H9 (cell line): Measurements from ENCODE around the gene GFPT1. TPM values are rescaled to one million over a fixed set of nuclear protein-coding genes. Genes with fewer than 3 reads are reported as not detected.

Experiments used
- DNase-seq: peaks from one replicate; pipeline ENCODE4 v3.0.0-alpha.2; 2017
- H2AFZ ChIP-seq: one replicate; pipeline ENCODE4 v1.6.1; 2013; ENCODE audit warnings: mild to moderate bottlenecking, low read length, control low read depth, moderate library complexity
- H2AK5ac ChIP-seq: 2 replicates; pipeline ENCODE4 v1.6.1; 2013; ENCODE audit warnings: low read length, control low read depth, mixed read lengths; ENCODE audit not compliant: insufficient read length
- H2BK120ac ChIP-seq: one replicate; pipeline ENCODE4 v1.6.1; 2013; ENCODE audit warnings: low read depth, mild to moderate bottlenecking, low read length, control low read depth, inconsistent platforms; ENCODE audit not compliant: poor library complexity, severe bottlenecking
- H2BK12ac ChIP-seq: 2 replicates; pipeline ENCODE4 v1.6.1; 2013; ENCODE audit warnings: low read length, control low read depth, mixed read lengths, low read depth; ENCODE audit not compliant: insufficient read length
- H2BK15ac ChIP-seq: 2 replicates; pipeline ENCODE4 v1.6.1; 2013; ENCODE audit warnings: low read depth, low read length, control low read depth
- H2BK20ac ChIP-seq: one replicate; pipeline ENCODE4 v1.6.1; 2013; ENCODE audit warnings: low read depth, mild to moderate bottlenecking, low read length, control low read depth, inconsistent platforms; ENCODE audit not compliant: poor library complexity, severe bottlenecking
- H2BK5ac ChIP-seq: 2 replicates; pipeline ENCODE4 v1.6.1; 2013; ENCODE audit warnings: low read length, control low read depth, mixed read lengths; ENCODE audit not compliant: insufficient read length
- H3K14ac ChIP-seq: 2 replicates; pipeline ENCODE4 v1.6.1; 2013; ENCODE audit warnings: low read length, control low read depth; ENCODE audit not compliant: insufficient read depth
- H3K18ac ChIP-seq: 2 replicates; pipeline ENCODE4 v1.6.1; 2013; ENCODE audit warnings: low read depth, mild to moderate bottlenecking, mixed read lengths, low read length, control low read depth; ENCODE audit not compliant: insufficient read length
- H3K23ac ChIP-seq: 2 replicates; pipeline ENCODE4 v1.6.1; 2013; ENCODE audit warnings: low read length, control low read depth, mixed read lengths, low read depth; ENCODE audit not compliant: insufficient read length
- H3K23me2 ChIP-seq: 2 replicates; pipeline ENCODE4 v1.6.1; 2013; ENCODE audit warnings: low read depth, mild to moderate bottlenecking, mixed read lengths, low read length, control low read depth; ENCODE audit not compliant: insufficient read length, poor library complexity, severe bottlenecking
- H3K27ac ChIP-seq: 2 replicates; pipeline ENCODE4 v1.5.1; 2013; ENCODE audit warnings: low read length, control low read depth, mixed read lengths, low read depth; ENCODE audit not compliant: insufficient read length
- H3K27me3 ChIP-seq: 2 replicates; pipeline ENCODE4 v1.6.1; 2013; ENCODE audit warnings: low read length, control low read depth, inconsistent platforms; ENCODE audit not compliant: insufficient read depth
- H3K4ac ChIP-seq: 2 replicates; pipeline ENCODE4 v1.6.1; 2013; ENCODE audit warnings: low read depth, mild to moderate bottlenecking, control low read depth, inconsistent platforms, low read length, moderate library complexity
- H3K4me1 ChIP-seq: 2 replicates; pipeline ENCODE4 v1.6.1; 2013; ENCODE audit warnings: low read length, control low read depth, inconsistent platforms; ENCODE audit not compliant: insufficient read depth
- H3K4me2 ChIP-seq: 2 replicates; pipeline ENCODE4 v1.6.1; 2013; ENCODE audit warnings: low read length, control low read depth, mixed read lengths; ENCODE audit not compliant: insufficient read length, insufficient read depth
- H3K56ac ChIP-seq: 2 replicates; pipeline ENCODE4 v1.6.1; 2013; ENCODE audit warnings: low read depth, mild to moderate bottlenecking, mixed read lengths, low read length, control low read depth; ENCODE audit not compliant: insufficient read length
- H3K79me1 ChIP-seq: 2 replicates; pipeline ENCODE4 v1.6.1; 2013; ENCODE audit warnings: low read depth, mild to moderate bottlenecking, moderate library complexity, low read length, control low read depth, inconsistent platforms; ENCODE audit not compliant: insufficient read depth, poor library complexity, severe bottlenecking
- H3K79me2 ChIP-seq: 2 replicates; pipeline ENCODE4 v1.6.1; 2013; ENCODE audit warnings: low read length, control low read depth, inconsistent platforms; ENCODE audit not compliant: insufficient read depth
- H3K9ac ChIP-seq: 2 replicates; pipeline ENCODE4 v1.6.1; 2013; ENCODE audit warnings: low read length, control low read depth, mixed read lengths; ENCODE audit not compliant: insufficient read length; ENCODE audit errors: extremely low read depth
- H3K9me3 ChIP-seq: one replicate; pipeline ENCODE4 v1.6.1; 2013; ENCODE audit warnings: low read depth, low read length, inconsistent platforms; ENCODE audit not compliant: control insufficient read depth
- H3T11ph ChIP-seq: one replicate; pipeline ENCODE4 v1.6.1; 2013; ENCODE audit warnings: mild to moderate bottlenecking, low read length, control low read depth, inconsistent platforms
- H4K20me1 ChIP-seq: one replicate; pipeline ENCODE4 v1.6.1; 2013; ENCODE audit not compliant: control insufficient read depth, insufficient read length, insufficient read depth
- H4K5ac ChIP-seq: 2 replicates; pipeline ENCODE4 v1.6.1; 2013; ENCODE audit warnings: low read depth, mild to moderate bottlenecking, mixed read lengths, low read length, control low read depth; ENCODE audit not compliant: insufficient read length
- H4K8ac ChIP-seq: replicated peaks from 2 replicates; pipeline ENCODE4 v1.6.1; 2013; ENCODE audit warnings: low read length, control low read depth, mixed read lengths, low read depth; ENCODE audit not compliant: insufficient read length
- H4K91ac ChIP-seq: 2 replicates; pipeline ENCODE4 v1.6.1; 2013; ENCODE audit warnings: low read depth, mild to moderate bottlenecking, moderate library complexity, mixed read lengths, low read length, control low read depth; ENCODE audit not compliant: insufficient read length
- H3K27ac Mint-ChIP-seq, 3 experiments: 2 replicates in 2 of 3; 3 replicates in 1 of 3; pipeline ENCODE4 v1.8.0; 2020 to 2021; ENCODE audit warnings: mixed read lengths in 3 of 3, mild to moderate bottlenecking in 1 of 3, moderate library complexity in 1 of 3
- H3K27me3 Mint-ChIP-seq: 2 replicates; pipeline ENCODE4 v1.8.0; 2021; ENCODE audit warnings: low read depth, mild to moderate bottlenecking, moderate library complexity, mixed read lengths
- H3K36me3 Mint-ChIP-seq, 3 experiments: 2 replicates in 2 of 3; 3 replicates in 1 of 3; pipeline ENCODE4 v1.8.0; 2020 to 2021; ENCODE audit warnings: low read depth in 3 of 3, mixed read lengths in 3 of 3; ENCODE audit not compliant: insufficient read depth in 1 of 3
- H3K4me1 Mint-ChIP-seq, 2 experiments: 2 replicates each; pipeline ENCODE4 v1.8.0; 2020; ENCODE audit warnings: mixed read lengths in 2 of 2
- H3K4me3 Mint-ChIP-seq, 2 experiments: 2 replicates in 1 of 2; 3 replicates in 1 of 2; pipeline ENCODE4 v1.8.0; 2020 to 2021; ENCODE audit warnings: mild to moderate bottlenecking in 2 of 2, mixed read lengths in 2 of 2, moderate library complexity in 1 of 2
- H3K9me3 Mint-ChIP-seq, 2 experiments: 2 replicates in 1 of 2; 3 replicates in 1 of 2; pipeline ENCODE4 v1.8.0; 2020; ENCODE audit warnings: mild to moderate bottlenecking in 2 of 2, mixed read lengths in 2 of 2, moderate library complexity in 1 of 2
- CTCF ChIP-seq: fragments of 200-600 bp; sonication (generic); conservative IDR thresholded peaks from 3 replicates; pipeline ENCODE4 v1.8.0; 2021; ENCODE audit warnings: antibody characterized with exemption, mild to moderate bottlenecking
- WGBS: extraction: QIAGEN DNeasy Blood & Tissue Kit; methylation state at CpG from one replicate; pipeline ENCODE4 v1.1.7; 2013; ENCODE audit warnings: missing lambda C conversion rate, low lambda C conversion rate, mixed read lengths; ENCODE audit not compliant: insufficient read length; ENCODE audit errors: extremely low coverage; 5-methylcytosine and 5-hydroxymethylcytosine counted together
- total RNA-seq: library from RNA; stranded (reverse); gene quantifications from 2 replicates; pipeline ENCODE4 v1.2.1, GENCODE V29; 2021

GFPT1 gene
- total RNA-seq, 1 experiment from 2014 or later: 84.4 TPM

- H2BK120ac ChIP-seq: no peak overlapping the region
- no peak overlapping the region for H3K4me2 ChIP-seq
- no peaks in the 10 kb centered on the region for H4K20me1 ChIP-seq
- H2AFZ ChIP-seq: no peak overlapping the region
- H3K56ac ChIP-seq: no peak overlapping the region
- no peak overlapping the region for H4K8ac ChIP-seq
- no peak overlapping the region for H4K5ac ChIP-seq
- no peak overlapping the region for H3K23ac ChIP-seq
- no peak overlapping the region for H4K91ac ChIP-seq
- H3K23me2 ChIP-seq: no peaks in the 10 kb centered on the region
- no peaks in the 10 kb centered on the region for H3K27me3 ChIP-seq
- H3K27ac ChIP-seq: no peak overlapping the region
- TF ChIP-seq CTCF: no peak
- Mint-ChIP-seq H3K27me3 (no peaks in the 10 kb centered on the region), H3K4me1 (no peaks in the 10 kb centered on the region), H3K36me3 (peaks cover 5 to 44% (median 33%) of the 10 kb centered on the region in 3 experiments; a peak in 6 of 7 replicates), H3K27ac (no peak overlapping the region), H3K9me3 (no peaks in the 10 kb centered on the region), H3K4me3 (no peak overlapping the region)
- H3K9ac ChIP-seq: no peak overlapping the region
- H3K4ac ChIP-seq: no peak overlapping the region
- no peak overlapping the region for H2BK5ac ChIP-seq
- no peak overlapping the region for H3T11ph ChIP-seq
- H3K79me1 ChIP-seq: no peaks in the 10 kb centered on the region
- H2BK15ac ChIP-seq: no peak overlapping the region
- no peak overlapping the region for H2BK20ac ChIP-seq
- H3K79me2 ChIP-seq: no peaks in the 10 kb centered on the region
- no peak for DNase-seq
- H2BK12ac ChIP-seq: no peak overlapping the region
- no peak overlapping the region for H3K18ac ChIP-seq
- H3K9me3 ChIP-seq: no peaks in the 10 kb centered on the region
- no peak overlapping the region for H3K14ac ChIP-seq
- no CpG with 5 or more reads among the region's 2 CpGs for WGBS
- H3K4me1 ChIP-seq: no peaks in the 10 kb centered on the region
- H2AK5ac ChIP-seq: no peak overlapping the region
Observed at GRCh38 chr2:69424419-69424818, 37.4 kb upstream of the GFPT1 start.
